ENCODE measurements around the gene CBX2.

Gene CBX2

DNA sequence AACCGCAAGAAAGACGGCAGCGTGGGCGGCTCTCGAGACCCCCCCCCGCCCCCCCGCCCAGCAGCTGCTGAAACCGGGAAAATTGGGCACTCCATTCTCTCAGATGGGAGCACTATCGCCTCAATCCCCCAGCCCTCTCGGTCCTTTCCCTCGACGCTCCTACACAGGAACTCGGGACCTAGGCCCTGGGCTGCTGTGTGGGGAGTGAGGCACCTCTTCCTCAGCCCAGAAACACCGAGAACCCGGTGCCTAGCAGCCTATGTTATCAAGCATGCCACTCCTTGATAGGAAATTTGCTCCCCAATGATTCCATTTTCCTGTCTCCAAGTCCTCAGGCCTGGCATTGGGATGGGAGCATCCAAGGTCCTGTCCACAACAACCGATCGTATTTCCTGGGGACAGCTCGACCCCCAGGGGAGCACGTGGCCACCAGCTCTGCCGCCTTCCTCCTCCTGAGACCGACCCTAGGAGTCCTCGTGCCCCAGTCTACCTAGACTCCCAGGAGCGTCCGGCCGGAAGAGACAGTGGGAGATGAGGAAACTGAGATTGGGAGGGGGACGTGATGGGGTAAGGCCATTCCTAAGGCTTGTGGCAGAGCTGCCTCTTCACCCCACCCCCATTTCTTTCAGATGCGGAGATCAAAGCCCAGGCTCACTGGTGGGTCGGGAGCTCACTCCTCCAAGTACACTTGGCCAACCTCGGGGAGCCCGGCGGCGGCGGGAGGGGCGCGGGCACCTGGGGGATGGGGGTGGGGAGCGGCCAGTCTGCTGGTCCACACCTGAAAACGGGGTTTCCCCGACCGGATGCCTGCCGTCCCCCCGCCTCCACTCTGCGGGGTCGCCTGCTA lies 36.4 kb downstream of the CBX2 start:
- peak; percentile 18 for DNase-seq

- DNase-seq: no peak
These were observed 37.3 kb downstream of the CBX2 start for GRCh38 chr17:79814974-79815835.

GRCh38 chr17:79815836-79816461 lies 38.0 kb downstream of the CBX2 start:
- no peak for DNase-seq

DNA sequence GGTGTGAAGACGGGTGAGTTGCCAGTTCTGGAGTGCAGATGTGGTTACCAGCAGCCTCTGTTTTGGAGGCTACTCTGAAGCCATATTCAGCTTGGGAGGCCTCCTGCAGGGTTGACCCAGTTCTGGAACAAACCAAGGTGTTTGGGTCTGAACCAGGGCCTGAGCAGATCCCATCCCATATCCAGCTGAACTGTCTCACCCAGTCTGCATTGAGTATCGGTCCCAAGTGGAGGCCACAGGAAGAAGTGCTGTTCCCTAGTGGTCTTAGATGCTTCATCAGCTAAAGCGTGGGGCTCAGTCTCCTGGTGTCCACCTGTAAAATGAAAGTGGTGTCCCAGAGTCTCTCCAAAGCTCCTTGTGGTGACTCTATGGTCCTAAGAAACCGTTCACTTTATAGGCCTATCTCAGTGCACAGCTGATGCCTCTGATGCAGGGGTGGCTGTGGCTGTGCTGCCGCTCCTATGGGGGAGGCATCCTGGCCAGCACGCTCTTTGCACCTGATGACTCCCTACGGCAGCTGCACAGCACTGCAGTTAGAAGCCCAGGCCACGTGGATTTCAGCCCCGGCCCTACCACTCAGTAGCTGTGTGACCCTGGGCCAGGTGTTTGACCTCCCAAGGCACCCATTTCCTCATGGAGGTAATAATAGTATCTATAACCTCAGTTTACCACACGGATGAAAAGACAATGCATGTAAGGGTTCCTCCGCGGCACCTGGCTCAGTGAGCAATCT lies 40.2 kb downstream of the CBX2 start:
- DNase-seq: no peak

GRCh38 chr17:79819085-79819484 lies 41.1 kb downstream of the CBX2 start:
- no peak for DNase-seq

GRCh38 chr17:79819534-79820276 lies 41.8 kb downstream of the CBX2 start:
- no peak for DNase-seq

GRCh38 chr17:79820959-79821330 lies 43.0 kb downstream of the CBX2 start:
- no peak for DNase-seq

DNA sequence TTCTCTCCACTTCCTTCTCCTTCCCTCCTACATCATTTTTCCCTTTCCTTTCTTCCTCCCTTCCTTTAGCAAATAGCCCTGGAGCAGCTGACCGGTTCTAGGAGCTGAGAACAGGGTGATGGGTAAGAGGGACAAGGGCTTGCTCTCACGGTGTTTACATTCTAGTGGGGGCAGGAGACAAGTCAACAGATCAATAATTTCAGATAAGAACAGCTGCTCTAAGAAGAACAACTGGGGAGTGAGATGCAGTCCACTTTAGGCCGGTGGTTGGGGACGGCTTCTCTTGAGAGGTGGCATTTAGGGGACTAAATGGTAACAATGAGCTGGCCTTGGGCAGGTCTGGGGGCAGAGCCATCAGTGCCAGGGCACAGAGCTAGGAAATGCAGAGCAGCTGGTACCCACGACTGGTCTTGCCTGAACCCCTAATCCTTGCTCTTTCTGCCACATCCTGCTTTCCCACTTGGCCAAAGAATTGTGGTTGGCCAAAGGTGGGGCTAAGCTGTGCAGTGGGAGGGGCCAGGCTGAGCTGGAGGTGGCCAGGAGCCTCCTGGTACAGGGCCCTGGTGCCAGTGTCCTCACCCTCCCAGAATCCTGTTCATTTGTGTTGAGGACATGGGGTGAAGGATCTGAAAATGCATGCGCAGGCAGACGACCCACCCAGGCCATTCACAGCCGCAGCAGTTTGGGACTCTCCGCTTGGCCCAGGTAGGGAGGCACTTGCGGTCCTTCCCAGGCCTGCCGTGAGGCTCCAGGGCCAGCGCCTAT lies 43.6 kb downstream of the CBX2 start:
- no peak for DNase-seq

DNA sequence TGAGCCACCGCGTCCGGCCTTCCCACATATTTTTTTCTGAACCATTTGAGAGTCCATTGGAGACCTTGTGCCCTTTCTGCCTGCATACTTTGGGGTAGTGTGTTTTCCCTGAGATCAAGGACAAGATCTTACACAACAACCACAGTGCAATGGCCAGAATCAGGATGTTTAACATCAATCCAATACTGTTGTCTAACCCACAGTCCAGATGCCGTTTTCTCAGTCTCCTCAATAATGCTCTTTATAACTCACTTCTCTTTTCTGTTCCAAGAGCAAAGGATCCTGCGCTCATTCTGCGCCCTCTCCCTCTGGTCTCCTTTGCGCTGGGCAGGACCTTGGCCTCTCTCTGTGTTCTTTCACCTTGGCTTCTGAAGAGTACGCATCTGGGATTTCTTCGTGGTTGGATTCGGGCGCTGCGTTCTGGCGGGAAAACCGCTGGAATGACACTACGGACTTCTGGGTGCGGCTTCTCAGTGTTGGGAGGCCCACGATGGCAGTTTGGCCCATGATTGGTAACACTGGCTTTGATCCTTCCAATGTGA lies 44.7 kb downstream of the CBX2 start:
- DNase-seq: no peak

DNA sequence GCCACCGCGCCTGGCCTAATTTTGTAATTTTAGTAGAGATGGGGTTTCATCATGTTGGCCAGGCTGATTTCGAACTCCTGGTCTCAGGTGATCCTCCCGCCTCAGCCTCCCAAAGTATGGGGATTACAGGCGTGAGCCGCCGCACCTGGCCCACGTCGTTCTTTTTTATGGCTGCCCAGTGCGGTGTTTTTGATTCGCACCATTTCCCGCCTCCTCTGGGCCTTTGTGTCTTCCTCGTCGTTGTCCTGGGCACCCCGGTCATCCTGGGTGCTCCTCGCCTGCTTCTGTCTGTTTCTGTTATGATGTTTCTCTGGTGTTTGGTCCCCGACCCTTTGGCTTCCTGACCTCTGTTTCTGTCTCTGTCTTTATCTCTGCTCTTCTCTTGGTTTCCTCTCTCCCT lies 46.3 kb downstream of the CBX2 start:
- no peak for DNase-seq

- DNase-seq: no peak
These were observed 47.1 kb downstream of the CBX2 start for GRCh38 chr17:79824893-79825579.

DNA sequence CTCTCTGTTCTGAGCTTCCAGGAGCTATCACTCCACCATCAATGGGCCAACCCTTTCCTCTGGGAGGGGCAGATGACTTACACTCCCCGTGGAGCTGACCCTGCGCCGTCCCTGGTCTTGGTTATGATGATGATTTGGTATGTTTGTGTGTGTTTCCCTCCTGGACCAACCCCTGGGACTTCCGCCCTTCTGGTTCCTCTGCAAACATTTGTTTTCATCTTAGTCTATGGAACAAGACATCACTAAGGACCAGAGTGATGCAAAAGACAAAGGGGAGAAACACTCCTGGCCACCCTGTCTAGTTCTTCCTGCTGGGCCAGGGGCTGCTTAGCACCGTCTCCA lies 47.6 kb downstream of the CBX2 start:
- DNase-seq: no peak

DNA sequence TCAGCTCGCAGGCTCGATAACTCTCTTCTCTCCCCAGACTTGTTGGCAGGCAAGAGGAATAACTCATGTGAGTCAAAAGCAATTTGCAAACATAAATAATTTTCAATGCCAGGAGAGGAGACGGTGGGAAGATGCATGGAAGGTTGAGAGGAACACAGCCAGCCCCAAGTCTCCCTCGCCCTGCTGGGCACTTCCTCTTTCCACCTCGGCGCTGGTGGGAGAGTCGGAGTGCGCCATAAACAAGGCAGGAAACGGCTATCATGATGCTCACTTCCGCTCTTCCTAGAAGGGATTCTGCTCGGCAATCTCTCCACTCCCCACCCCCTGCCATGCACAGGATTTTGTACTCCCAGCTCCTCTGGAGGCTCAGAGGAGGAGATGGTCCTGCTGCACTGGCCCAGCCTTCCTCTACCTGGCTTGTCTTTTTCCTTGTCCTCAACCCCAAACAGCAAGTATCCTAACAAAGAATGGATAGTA lies 48.3 kb downstream of the CBX2 start:
- DNase-seq: no peak

DNA sequence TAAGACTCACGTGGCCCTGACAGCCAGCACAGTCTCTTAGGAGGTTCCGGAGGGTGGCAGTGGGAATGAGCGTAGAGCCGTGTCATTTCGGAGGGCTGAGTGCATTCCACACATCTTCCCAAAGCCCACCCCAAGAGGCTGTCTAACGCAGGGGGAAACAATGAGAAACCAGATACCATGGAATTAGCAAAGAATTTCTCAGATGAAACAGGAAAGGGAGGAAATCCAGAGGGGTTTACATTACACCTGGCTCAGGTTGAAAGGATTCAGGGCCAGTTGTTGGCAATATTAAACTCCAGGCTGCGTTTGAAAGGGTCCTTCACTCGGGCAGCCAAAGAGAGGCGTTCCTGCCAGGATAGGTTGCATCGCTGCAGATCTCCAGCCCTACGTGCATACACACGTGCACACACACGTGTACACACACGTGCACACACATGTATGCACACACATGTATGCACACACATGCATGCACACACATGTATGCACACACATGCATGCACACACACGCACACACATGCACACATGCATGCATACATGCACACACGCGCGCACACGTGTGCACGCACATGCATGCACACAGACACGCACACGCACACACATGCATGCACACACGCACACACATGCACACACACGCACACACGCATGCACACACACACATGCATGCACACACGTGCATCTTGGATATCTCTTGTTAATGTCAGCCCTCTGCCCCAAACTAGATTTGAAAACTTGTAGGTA lies 49.1 kb downstream of the CBX2 start:
- DNase-seq: no peak

DNA sequence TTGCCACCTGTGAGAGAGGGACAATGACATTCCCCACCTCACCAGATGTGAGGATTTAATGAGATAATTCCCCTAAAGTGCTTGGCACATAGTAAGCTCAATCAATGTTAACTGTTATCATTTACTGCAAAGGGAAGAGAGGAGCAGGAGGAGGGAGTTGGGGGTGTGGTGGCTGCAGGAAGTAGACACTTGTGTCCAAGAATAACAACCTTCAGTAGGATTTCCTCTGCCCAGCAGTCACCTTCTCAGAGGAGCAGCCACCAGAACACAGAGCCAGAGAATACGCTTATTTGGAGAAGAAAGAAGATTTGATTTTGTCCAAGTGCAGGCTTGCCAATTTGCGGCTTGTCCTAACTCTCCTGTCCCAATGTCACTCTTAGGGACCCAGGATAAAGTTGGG lies 51.1 kb downstream of the CBX2 start:
- DNase-seq: no peak

GRCh38 chr17:79829457-79829856 lies 51.5 kb downstream of the CBX2 start:
- no peak for DNase-seq

DNA sequence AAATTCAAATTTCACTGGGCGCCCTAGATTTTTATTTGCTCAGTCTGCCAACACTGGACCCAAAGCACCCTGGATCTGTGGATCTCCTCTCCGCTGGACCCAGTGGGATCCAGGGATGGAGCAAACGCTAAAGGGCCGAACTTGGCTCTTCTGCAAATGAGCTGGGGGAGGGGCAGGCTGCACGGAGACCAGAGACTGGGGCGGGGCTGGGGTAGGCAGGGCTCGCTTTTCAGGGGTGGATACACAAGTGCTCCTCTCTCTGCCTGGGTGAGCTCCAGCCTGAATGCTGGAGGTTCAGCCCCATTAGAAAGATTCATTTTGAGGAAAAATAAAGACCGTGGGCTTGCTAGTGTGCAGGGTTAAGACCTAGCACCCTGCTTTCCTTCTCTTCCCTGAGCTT lies 52.4 kb downstream of the CBX2 start:
- no peak for DNase-seq

DNA sequence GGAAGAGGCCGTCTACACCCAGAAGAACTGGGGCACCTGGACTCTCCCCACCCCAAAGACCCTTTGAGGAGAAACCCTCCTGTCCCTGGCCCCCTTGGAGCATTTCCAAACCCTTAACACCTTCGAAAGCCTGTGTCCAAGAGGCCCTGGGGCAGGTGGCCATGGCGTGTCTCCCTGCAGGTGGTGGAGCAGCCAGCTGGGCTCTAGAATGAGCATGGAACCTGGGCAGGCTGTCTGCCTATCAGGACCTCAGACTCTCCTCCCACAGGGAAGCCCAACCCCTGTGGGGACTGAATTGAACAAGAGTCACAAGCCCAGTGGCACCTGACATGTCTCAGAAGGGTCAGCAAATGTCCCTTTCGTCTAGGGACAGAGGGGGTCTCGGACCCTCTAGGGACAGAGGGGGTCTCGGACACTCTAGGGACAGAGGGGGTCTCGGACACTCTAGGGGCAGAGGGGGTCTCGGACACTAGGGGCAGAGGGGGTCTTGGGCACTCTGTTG lies 52.9 kb downstream of the CBX2 start:
- no peak for DNase-seq
